GM12872 (cell line): Measurements from ENCODE around the gene NRXN3.

Experiments
- TF ChIP-seq, protein P1 (sequence below): IDR thresholded peaks from 3 replicates; pipeline ENCODE4 v1.5.1; 2011; ENCODE audit warnings: low read depth, mild to moderate bottlenecking, low read length, moderate library complexity; ENCODE audit not compliant: insufficient read depth

Gene NRXN3

DNA sequence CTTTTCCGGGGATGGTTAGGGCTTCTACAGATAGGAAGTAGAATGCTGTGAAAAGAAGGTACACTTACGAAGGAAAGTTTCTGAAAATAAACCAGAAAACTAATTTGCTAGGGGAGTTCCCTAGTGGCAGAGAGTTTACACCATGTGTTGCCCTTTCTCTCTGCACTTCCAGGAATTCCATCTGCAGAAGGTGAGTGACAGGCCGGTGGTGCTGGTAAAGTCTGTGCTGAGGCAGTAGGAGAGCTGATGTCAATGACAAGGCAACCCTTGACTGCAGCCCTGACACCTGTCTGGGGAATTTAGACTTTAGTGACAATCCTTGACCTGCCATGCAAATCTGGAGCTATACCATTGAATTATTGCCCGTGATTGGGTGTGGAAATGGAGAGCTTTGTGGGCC is 687.8 kb downstream of the NRXN3 start:
- TF ChIP-seq, protein P1, sequence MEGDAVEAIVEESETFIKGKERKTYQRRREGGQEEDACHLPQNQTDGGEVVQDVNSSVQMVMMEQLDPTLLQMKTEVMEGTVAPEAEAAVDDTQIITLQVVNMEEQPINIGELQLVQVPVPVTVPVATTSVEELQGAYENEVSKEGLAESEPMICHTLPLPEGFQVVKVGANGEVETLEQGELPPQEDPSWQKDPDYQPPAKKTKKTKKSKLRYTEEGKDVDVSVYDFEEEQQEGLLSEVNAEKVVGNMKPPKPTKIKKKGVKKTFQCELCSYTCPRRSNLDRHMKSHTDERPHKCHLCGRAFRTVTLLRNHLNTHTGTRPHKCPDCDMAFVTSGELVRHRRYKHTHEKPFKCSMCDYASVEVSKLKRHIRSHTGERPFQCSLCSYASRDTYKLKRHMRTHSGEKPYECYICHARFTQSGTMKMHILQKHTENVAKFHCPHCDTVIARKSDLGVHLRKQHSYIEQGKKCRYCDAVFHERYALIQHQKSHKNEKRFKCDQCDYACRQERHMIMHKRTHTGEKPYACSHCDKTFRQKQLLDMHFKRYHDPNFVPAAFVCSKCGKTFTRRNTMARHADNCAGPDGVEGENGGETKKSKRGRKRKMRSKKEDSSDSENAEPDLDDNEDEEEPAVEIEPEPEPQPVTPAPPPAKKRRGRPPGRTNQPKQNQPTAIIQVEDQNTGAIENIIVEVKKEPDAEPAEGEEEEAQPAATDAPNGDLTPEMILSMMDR, result no peak

DNA sequence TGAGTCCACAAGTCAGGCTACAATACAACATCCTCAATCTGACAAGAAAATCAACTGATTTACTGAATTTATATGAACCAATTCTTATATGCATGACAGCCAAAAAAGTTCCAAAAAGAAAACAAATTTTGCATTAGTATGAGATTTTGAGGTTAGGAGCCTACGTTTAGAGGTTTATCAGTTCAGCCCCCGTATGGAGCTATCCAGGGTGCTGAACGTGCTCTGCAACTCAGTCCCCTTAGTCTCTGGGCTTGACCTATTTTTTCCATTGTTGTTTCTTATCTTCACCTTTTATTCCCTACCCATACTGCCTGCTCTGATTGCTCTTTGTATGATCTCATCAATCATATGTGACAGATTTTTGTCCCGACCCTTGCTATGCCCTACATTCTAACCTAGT is 693.0 kb downstream of the NRXN3 start:
- TF ChIP-seq, protein P1, result no peak

DNA sequence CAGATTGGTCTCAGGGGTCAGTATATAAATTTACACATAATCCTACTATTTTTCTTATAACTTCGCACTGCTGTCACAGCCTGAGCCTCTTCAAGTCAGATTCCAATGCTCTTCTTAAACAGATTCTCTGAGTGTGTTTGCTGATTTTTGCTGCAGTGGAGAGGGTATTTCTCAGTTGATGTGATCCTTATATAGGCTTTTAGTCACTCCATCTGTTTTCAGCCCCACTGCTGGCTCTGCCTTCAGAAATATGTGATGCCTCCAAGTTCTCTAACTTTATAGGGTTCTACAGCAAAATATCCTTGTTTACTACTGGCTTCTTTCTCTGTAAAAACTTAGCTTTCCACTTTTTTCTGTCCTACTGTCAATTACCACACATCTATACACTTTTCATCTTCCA is 702.7 kb downstream of the NRXN3 start:
- TF ChIP-seq, protein P1, result no peak

DNA sequence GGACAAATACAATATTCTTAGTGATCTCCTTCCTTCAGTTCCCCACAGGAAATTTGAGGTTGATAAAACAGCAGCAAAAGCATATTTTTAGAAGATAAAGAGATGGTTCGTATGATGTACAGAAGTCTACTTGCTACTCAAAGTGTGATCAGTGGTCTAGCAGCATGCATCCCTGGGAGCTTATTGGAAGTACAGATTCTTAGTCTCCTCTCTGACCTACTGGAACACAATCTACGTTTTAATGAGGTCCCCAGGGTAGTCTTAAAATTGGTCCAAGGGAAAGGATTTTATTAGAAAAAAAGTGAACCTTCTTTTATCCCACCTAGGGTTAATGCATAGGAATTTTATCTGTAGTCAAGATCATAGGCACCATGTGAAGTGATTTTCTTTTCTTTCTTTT is 703.4 kb downstream of the NRXN3 start:
- TF ChIP-seq, protein P1, result no peak

DNA sequence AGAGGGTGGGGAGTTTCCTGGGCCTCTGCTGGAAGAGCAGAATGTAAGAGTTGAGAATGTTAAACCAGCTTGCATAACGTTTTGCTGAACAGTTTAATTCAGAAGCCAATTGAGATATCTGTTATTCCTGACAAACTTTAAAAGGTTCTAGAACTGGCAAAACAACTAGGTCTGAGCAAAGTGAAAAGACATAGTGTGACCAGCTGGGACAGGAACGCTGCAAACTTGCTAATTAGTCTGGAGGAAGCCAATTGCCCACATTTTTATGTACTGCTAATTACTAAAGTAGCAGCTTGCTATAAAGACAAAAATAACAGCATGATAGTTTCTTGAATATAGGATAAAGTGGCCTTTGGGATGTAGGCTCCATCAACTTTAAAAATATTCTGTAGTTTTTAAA is 704.9 kb downstream of the NRXN3 start:
- TF ChIP-seq, protein P1, result no peak

DNA sequence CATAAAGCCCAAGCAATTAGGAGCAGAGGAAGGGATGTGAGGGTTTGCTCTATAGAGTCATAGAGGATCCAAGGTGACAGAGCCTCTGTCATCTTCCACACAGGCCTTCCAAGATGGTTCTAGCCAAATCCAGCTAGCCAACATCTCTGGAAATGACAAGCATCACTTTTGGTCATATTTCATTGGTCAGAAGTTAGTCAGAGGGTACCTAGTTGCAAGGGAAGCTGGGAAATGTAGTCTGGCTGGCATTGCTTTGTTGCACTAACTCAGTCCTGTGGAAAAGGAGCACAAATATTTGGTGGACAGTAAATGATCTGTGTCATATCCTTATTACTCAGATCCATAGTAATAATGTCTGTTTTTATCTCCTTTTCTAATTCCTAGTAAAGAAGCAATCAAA is 715.7 kb downstream of the NRXN3 start:
- TF ChIP-seq, protein P1, result no peak

DNA sequence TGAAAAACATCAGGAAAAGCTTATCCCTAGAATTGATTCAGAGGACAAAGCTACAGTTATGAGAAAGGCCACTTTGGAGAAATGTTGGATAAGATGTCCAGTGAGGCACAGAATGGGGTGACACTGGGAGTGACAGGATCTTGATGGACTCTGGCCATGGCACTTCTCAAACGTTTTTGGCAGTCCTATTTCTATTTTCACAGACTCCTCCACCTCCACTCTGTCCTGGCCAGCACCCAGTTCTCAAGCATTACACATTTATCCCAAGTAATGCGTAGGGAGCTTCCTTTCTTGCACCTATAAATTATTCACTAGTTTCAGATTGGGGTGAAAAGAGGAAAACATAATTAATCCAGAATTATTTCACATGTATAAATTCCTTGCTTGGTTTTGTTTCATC is 727.3 kb downstream of the NRXN3 start:
- TF ChIP-seq, protein P1, result no peak
